Peyer's patch (tissue), 4 donors: Measurements from ENCODE around the gene NDUFS4.
"Not testable (repeated sequence)": the region's sequence is repeated elsewhere in the genome, so short reads cannot be mapped to it uniquely, and the experiment has no call there.

Experiments used
- POLR2A ChIP-seq, 2 donors: fragments of 450-650 bp; IDR thresholded peaks; one replicate each; pipeline ENCODE4 v1.5.1; 2017; ENCODE audit warnings: antibody characterized with exemption in 2 of 2, mild to moderate bottlenecking in 2 of 2, moderate library complexity in 2 of 2
- TF ChIP-seq, protein P1 (sequence below), 6 experiments: fragments of 450-650 bp in 4 of 6; fragments of 200-600 bp in 2 of 6; sonication (generic) in 1 of 6; IDR thresholded peaks; one replicate each; pipeline ENCODE4 v1.5.1; 2017 to 2019; ENCODE audit warnings: antibody characterized with exemption in 6 of 6, mild to moderate bottlenecking in 3 of 6, moderate library complexity in 1 of 6

DNA sequence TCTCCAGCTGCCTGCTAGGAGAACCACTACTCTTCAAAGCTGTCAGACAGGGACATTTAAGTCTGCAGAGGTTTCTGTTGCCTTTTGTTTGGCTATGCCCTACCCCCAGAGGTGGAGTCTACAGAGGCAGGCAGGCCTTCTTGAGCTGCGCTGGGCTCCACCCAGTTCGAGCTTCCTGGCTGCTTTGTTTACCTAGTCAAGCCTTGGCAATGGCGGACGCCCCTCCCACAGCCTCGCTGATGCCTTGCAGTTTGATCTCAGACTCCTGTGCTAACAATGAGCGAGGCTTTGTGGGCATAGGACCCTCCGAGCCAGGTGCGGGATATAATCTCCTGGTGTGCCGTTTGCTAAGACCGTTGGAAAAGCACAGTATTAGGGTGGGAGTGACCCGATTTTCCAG, 104.9 kb downstream of the NDUFS4 start:
- TF ChIP-seq, protein P1, sequence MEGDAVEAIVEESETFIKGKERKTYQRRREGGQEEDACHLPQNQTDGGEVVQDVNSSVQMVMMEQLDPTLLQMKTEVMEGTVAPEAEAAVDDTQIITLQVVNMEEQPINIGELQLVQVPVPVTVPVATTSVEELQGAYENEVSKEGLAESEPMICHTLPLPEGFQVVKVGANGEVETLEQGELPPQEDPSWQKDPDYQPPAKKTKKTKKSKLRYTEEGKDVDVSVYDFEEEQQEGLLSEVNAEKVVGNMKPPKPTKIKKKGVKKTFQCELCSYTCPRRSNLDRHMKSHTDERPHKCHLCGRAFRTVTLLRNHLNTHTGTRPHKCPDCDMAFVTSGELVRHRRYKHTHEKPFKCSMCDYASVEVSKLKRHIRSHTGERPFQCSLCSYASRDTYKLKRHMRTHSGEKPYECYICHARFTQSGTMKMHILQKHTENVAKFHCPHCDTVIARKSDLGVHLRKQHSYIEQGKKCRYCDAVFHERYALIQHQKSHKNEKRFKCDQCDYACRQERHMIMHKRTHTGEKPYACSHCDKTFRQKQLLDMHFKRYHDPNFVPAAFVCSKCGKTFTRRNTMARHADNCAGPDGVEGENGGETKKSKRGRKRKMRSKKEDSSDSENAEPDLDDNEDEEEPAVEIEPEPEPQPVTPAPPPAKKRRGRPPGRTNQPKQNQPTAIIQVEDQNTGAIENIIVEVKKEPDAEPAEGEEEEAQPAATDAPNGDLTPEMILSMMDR (IDR thresholded peaks at IDR 0.05): not testable (repeated sequence)
- TF ChIP-seq POLR2A (IDR thresholded peaks at IDR 0.05): not testable (repeated sequence)
